GM19467 (cell line): ENCODE data around the gene IFT172.

Source experiments
- ATAC-seq: cut with Tn5 transposase; IDR thresholded peaks from one replicate; pipeline ENCODE4 v1.9.1; 2021; ENCODE audit warnings: mild to moderate bottlenecking, moderate library complexity; ENCODE audit not compliant: unreplicated experiment

The IFT172 gene

DNA sequence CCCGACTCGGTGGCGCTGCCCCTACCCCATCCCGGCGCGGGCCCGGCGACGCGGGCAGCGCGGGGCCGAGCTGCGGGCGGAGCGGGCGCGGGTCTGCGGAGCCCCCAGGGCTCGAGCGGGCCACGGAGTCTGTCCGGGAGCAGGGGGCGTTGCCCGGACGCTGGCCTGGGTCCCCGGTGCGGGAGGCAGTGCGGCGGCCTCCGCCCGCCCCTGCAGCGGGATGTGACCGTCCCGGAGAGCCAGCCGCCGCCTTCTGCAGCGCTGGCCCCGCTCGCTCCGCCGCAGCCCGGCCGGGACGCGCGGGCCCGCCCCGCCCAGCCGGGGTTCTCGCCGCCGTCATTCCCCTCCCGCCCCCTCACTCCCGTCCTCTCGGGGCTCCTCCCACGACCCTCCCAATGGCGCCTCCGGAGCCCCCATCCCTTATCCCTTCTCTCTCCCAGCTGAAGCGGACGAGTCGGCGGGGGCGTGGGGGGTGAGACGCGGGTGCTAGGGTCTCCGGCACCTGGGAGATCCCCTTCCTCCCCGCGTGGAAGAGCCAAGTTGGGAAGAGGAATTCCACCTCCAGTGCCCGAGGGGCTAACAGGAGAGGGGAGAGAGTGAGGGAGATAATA, 5.5 kb upstream of the IFT172 start, which contains the start of gene FNDC4:
TSS of gene FNDC4 (minus strand) at position 257 of the 611 bp plus-strand sequence. CDS start 521 bp downstream, outside the sequence.
- ATAC-seq, result no peak

DNA sequence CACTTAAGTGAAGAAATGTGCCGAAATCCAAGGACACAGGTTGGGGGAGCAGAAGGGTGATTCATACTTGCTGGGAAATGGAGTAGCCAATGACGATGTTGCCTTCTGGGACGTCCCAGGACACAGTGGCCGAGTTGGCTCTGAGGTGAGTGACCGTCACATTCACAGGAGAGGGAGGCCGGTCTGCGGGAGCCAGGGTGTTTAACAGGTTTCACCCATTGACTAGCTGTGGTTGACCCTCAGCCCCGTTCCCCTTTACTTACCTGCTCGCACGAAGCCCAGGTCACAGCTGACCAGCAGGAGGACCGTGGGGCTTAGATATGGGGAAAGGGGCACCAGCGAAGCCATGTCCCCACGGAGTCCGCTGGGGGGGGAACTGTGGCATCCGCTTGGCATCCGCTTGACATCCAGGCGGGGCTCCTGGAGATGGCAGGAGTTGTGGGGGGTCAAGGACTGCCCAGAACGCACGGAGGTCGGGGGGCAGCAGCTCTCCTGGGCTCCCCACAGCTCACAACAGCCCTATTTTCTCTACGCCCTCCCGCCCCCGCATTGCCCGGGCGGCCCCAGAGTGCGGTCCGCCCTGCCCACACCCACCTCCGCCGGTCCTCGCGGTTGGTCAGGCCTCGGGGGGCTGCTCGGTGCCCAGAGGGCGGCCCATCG, 4.9 kb upstream of the IFT172 start:
- no peak for ATAC-seq

GRCh38 chr2:27493948-27494283, 4.4 kb upstream of the IFT172 start:
- ATAC-seq, result no peak

DNA sequence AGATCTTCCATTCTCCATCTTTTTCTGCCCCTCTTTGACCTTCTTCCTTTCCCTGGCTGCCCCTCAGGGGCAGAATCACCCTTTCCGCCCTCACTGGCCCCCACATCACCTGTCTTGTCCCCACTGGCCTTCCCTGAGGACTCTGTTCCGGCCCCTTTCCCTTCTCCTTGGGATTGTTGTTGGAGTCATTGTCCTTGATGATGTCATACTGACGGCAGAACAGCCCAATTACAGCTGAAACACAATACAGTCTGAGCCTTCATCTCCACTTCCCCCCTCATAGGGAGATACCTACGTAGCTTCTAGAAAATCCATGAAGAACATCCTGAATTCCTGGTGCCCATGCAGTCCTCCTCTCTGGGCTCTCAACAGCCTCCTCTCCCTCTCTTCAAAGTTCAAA, 3.0 kb upstream of the IFT172 start:
- ATAC-seq, result no peak

GRCh38 chr2:27489118-27489497, 435 bp downstream of the IFT172 start:
- peak; percentile 4 for ATAC-seq

GRCh38 chr2:27485496-27485895, 4.0 kb downstream of the IFT172 start:
- ATAC-seq, result no peak

DNA sequence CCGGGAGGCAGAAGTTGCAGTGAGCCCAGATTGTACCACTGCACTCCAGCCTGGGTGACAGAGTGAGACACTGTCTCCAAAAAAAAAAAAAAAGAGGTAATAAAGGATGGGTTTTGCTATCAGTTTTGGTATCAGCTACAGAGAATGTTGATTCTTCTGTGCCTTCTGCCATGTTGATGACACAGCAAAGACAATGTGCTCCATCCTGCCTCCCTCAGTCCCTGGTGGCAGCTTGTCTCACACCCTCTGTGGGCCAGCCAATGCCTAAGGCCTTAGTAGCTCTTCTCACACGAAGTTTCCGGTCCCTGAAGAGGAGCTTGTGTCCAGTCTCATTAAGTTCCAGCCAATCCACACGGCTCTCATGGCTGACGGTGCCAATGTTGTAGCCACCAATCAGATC, 17.6 kb downstream of the IFT172 start:
- no peak for ATAC-seq

DNA sequence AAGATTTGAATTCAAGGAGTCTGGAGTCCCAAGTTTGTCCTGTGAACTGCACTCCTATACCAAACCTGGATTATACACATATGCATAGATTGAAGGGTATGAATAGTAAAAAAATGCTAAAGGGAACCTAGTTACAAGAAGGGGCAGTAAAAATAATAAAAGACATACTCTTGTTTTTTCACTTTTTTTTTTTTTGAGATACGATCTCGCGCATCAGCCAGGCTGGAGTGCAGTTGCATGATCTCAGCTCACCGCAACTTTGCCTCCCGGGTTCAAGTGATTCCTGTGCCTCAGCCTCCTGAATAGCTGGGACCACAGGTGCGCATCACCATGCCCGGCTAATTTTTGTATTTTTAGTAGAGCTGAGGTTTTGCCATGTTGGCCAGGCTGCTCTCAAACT, 25.1 kb downstream of the IFT172 start:
- no peak for ATAC-seq

- ATAC-seq, result no peak
Measured at GRCh38 chr2:27461118-27461517, 28.4 kb downstream of the IFT172 start.

DNA sequence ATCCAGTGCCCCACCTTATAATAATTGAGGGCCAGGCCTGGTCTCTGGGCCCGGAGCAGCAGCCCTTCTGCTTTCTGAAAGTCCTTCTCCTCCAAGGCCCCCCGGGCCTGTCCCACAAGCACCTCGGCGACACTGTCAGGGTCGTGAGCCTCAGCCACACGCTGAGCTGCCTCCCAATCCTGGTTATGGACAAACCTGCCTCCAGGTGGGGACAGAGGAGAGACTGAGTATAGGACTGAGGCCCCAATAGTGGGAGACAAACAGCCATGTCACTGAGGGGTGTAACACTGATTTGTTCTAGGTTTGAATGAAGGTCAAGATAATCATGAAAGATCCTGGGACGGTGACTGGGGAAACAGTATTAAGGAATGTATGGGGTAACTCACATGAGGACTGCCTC, 35.6 kb downstream of the IFT172 start:
- ATAC-seq, result no peak

GRCh38 chr2:27451095-27451494, 38.4 kb downstream of the IFT172 start:
- no peak for ATAC-seq

GRCh38 chr2:27448381-27448780, 41.2 kb downstream of the IFT172 start:
- no peak for ATAC-seq

DNA sequence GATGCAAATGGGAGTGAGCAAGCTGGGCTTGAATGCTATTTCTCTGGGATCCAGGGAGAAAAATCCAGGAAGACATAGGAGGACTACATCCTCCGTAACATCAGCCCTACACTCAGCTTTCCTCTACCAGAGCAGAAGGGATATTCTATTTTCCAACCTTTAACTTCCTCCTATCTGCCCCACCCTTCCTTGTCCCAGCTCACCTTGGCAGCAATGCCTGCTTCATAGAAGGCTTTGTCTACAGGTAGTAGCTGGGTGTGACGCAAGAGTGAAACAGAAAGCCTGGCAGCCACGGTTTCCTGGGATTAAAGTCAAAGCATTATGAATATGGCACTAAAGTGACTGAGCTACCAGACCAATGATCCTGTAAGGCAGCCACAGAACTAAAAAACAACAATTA, 43.5 kb downstream of the IFT172 start:
- ATAC-seq, result no peak

GRCh38 chr2:27445615-27446014, 43.9 kb downstream of the IFT172 start:
- no peak for ATAC-seq

DNA sequence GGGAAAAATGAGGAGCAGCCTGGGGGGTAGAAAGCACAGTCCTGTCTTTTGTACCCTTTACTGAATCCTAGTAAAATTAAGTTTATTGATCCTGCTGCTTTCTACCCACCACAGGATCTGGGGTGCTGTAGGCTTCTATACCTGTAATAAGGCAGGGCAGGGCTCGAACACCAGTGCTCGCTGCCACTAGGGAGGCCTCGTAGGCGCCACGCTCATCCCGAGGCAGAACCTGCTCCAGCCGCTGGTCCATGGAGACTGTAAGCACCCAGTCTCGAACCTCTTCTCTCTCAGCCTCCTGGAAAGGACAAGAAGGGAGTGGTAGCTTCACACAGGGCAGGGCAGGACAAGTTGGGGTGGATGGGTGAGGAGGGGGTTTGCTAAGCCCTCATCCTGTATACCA, 44.4 kb downstream of the IFT172 start:
- no peak for ATAC-seq

DNA sequence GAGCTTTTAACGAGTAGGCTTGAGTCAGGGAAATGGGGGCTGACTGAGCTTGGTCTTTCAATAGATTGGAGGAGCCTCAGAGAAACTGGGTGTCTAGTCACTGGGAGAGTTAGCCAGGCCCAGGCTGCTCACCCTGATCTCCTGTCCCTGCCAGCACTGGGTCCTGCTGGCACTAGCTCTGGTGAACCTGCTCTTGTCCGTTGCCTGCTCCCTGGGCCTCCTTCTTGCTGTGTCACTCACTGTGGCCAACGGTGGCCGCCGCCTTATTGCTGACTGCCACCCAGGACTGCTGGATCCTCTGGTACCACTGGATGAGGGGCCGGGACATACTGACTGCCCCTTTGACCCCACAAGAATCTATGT, 46.6 kb downstream of the IFT172 start:
- ATAC-seq, result no peak

GRCh38 chr2:27441958-27442919, 47.3 kb downstream of the IFT172 start, which contains the start of gene KRTCAP3:
Gene KRTCAP3, plus strand, starts transcription at chr2:27442381. Its CDS starts 32 bp downstream, at chr2:27442413.
- no peak for ATAC-seq

- no peak for ATAC-seq
Measured at GRCh38 chr2:27441226-27441926, 48.2 kb downstream of the IFT172 start.

DNA sequence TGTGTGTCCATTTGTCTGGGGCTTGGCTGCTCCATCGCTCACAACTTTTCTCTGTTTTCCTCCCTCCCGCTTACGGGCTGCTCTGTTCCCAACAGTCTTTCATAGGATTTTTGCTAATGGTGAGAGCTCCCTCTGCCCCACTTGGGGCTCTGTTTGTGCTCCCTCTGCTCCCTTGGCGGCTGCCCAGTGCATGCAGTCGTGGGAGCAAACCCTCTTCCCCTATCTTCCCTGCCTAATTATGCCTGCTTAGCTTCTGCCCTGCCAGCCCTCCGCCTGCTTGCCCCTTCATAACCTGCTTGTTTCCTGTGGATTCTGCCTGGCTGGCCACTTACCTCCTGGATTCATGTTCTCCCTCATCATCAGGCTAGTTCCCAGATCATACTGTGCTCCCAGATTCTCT, 53.9 kb downstream of the IFT172 start:
- ATAC-seq, result no peak

GRCh38 chr2:27431395-27431794, 58.1 kb downstream of the IFT172 start:
- ATAC-seq, result no peak

DNA sequence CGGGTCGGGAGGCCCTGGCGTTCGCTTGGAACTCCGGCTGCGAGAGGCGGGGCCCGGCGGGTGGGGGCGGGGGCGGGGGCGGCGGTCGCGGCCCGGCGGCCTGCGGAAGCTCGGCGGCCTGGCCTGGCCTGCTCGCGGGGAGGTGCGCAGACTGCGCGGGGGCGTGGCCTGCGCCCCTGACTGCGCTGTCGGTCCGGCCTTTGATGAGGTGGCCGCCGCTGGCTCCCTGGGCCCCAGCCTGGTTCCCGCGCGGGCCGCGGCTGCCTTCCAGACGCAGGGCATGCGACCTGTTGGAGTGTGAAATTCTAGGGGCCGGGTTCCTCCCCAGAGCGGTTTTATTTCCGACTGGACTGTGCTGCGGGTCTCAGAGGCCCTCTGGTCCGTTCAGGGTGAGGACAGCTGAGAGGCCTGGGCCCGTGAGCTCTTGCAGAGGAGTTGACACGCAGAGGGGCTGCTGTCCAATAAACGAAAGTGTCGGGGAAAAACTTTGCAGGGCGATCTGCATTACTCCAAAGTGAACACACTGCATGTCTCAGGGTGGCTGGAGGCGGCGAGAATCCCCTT, 60.5 kb downstream of the IFT172 start:
- peak; percentile 47 for ATAC-seq
